ENCODE measurements around the gene FBLN7.

Gene FBLN7

GRCh38 chr2:112159454-112159921, 21.3 kb downstream of the FBLN7 start:
- no peak for DNase-seq

- DNase-seq: no peak
These were observed 22.4 kb downstream of the FBLN7 start for GRCh38 chr2:112160283-112161250.

- DNase-seq: no peak
These were observed 23.4 kb downstream of the FBLN7 start for GRCh38 chr2:112161431-112162145.

GRCh38 chr2:112162341-112162740, 24.2 kb downstream of the FBLN7 start:
- no peak for DNase-seq

GRCh38 chr2:112162956-112163355, 24.8 kb downstream of the FBLN7 start:
- DNase-seq: no peak

GRCh38 chr2:112163541-112163981, 25.4 kb downstream of the FBLN7 start:
- DNase-seq: no peak

GRCh38 chr2:112164876-112165275, 26.7 kb downstream of the FBLN7 start:
- no peak for DNase-seq

- no peak for DNase-seq
These were observed 27.1 kb downstream of the FBLN7 start for GRCh38 chr2:112165296-112165695.

- DNase-seq: no peak
These were observed 28.8 kb downstream of the FBLN7 start for GRCh38 chr2:112166806-112167499.

GRCh38 chr2:112168422-112169124, 30.4 kb downstream of the FBLN7 start:
- no peak for DNase-seq

GRCh38 chr2:112170495-112170894, 32.3 kb downstream of the FBLN7 start:
- DNase-seq: no peak

GRCh38 chr2:112173646-112174319, 35.6 kb downstream of the FBLN7 start:
- DNase-seq: no peak

- DNase-seq: no peak
These were observed 36.2 kb downstream of the FBLN7 start for GRCh38 chr2:112174383-112174782.

GRCh38 chr2:112175333-112175732, 37.1 kb downstream of the FBLN7 start:
- DNase-seq: no peak

- no peak for DNase-seq
These were observed 37.9 kb downstream of the FBLN7 start for GRCh38 chr2:112175958-112176573.

GRCh38 chr2:112181571-112182290, 43.5 kb downstream of the FBLN7 start:
- peak; percentile 13 for DNase-seq

- DNase-seq: peak; percentile 32
These were observed 44.4 kb downstream of the FBLN7 start for GRCh38 chr2:112182581-112183034.

- no peak for DNase-seq
These were observed 45.3 kb downstream of the FBLN7 start for GRCh38 chr2:112183327-112184025.

- DNase-seq: no peak
These were observed 45.9 kb downstream of the FBLN7 start for GRCh38 chr2:112184121-112184520.

GRCh38 chr2:112185131-112185530, 46.9 kb downstream of the FBLN7 start:
- DNase-seq: no peak

Measured in NCI-H1092 (cell line).